Glomerular endothelial cell (primary cell): ENCODE data around the gene NOS1AP. TPM values are rescaled to one million over a fixed set of nuclear protein-coding genes. Genes with fewer than 3 reads are reported as not detected.
"Not testable (repeated sequence)": the region's sequence is repeated elsewhere in the genome, so short reads cannot be mapped to it uniquely, and the experiment has no call there.

Source experiments
- DNase-seq: peaks from one replicate; pipeline ENCODE4 v3.0.0-alpha.2; 2011; ENCODE audit warnings: low read depth, low spot score; ENCODE audit errors: extremely low read depth
- total RNA-seq: library from RNA; depleted of rRNA; stranded (reverse); fragments of >200 nt; gene quantifications from 2 replicates; pipeline ENCODE4 v1.2.3, GENCODE V29; 2015

Gene NOS1AP
- total RNA-seq, 1 donor from 2014 or later, result 2.0 TPM

- no peak for DNase-seq
These were observed 320.5 kb downstream of the NOS1AP start for GRCh38 chr1:162389971-162390370.

- no peak for DNase-seq
These were observed 321.1 kb downstream of the NOS1AP start for GRCh38 chr1:162390396-162391185.

- no peak for DNase-seq
These were observed 322.5 kb downstream of the NOS1AP start for GRCh38 chr1:162391790-162392563.

GRCh38 chr1:162396201-162396906, 326.9 kb downstream of the NOS1AP start:
- DNase-seq, result no peak

- DNase-seq, result no peak
These were observed 327.6 kb downstream of the NOS1AP start for GRCh38 chr1:162397039-162397448.

- DNase-seq, result no peak
These were observed 328.6 kb downstream of the NOS1AP start for GRCh38 chr1:162397943-162398560.

- DNase-seq, result no peak
These were observed 329.6 kb downstream of the NOS1AP start for GRCh38 chr1:162398999-162399580.

- DNase-seq, result no peak
These were observed 331.4 kb downstream of the NOS1AP start for GRCh38 chr1:162400790-162401355.

GRCh38 chr1:162404550-162405160, 335.2 kb downstream of the NOS1AP start:
- DNase-seq, result no peak

- no peak for DNase-seq
These were observed 336.3 kb downstream of the NOS1AP start for GRCh38 chr1:162405800-162406199.

- no peak for DNase-seq
These were observed 337.3 kb downstream of the NOS1AP start for GRCh38 chr1:162406811-162407210.

GRCh38 chr1:162407539-162407938, 338.0 kb downstream of the NOS1AP start:
- no peak for DNase-seq

GRCh38 chr1:162412002-162412401, 342.5 kb downstream of the NOS1AP start, which contains the start of gene SH2D1B:
TSS of gene SH2D1B (minus strand) at chr1:162412136. CDS start at chr1:162412016, 120 bp downstream.
- no peak for DNase-seq

- no peak for DNase-seq
These were observed 346.7 kb downstream of the NOS1AP start for GRCh38 chr1:162416215-162416614.

GRCh38 chr1:162416909-162417308, 347.4 kb downstream of the NOS1AP start:
- DNase-seq, result no peak

- no peak for DNase-seq
These were observed 348.2 kb downstream of the NOS1AP start for GRCh38 chr1:162417650-162418049.

GRCh38 chr1:162418584-162418983, 349.1 kb downstream of the NOS1AP start:
- DNase-seq, result not testable (repeated sequence)

- DNase-seq, result not testable (repeated sequence)
These were observed 350.0 kb downstream of the NOS1AP start for GRCh38 chr1:162419450-162419931.
